Uterus (tissue), 4 donors: Measurements from ENCODE around the gene TTC13. TPM values are rescaled to one million over a fixed set of nuclear protein-coding genes. Genes with fewer than 3 reads are reported as not detected.

Source experiments
- DNase-seq, 2 donors: peaks; one replicate each; pipeline ENCODE4 v3.0.0-alpha.2; 2019 to 2020
- H3K27ac ChIP-seq, 2 donors: fragments of 200-600 bp; sonication (generic); 1 replicate in 1 of 2; 2 replicates in 1 of 2; pipeline ENCODE4 v1.5.1; 2016 to 2018
- H3K27me3 ChIP-seq, 2 donors: fragments of 200-600 bp; sonication (generic); one replicate each; pipeline ENCODE4 v1.5.1; 2018 to 2019; ENCODE audit warnings: control low read depth in 1 of 2
- H3K36me3 ChIP-seq, 2 donors: fragments of 200-600 bp; sonication (generic); one replicate each; pipeline ENCODE4 v1.5.1; 2019; ENCODE audit warnings: control low read depth in 1 of 2
- H3K4me1 ChIP-seq, 2 donors: fragments of 200-600 bp; sonication (generic); one replicate each; pipeline ENCODE4 v1.5.1; 2018 to 2019; ENCODE audit warnings: control low read depth in 1 of 2
- H3K4me3 ChIP-seq, 2 donors: fragments of 200-600 bp; sonication (generic); 1 replicate in 1 of 2; 2 replicates in 1 of 2; pipeline ENCODE4 v1.5.1; 2018 to 2019; ENCODE audit warnings: mild to moderate bottlenecking in 1 of 2
- H3K9me3 ChIP-seq, 2 donors: fragments of 200-600 bp; sonication (generic); one replicate each; pipeline ENCODE4 v1.5.1; 2019; ENCODE audit warnings: control low read depth in 1 of 2
- CTCF ChIP-seq, 4 experiments: fragments of 200-600 bp in 2 of 4; fragments of 450-650 bp in 2 of 4; sonication (generic) in 2 of 4; IDR thresholded peaks; one replicate each; pipeline ENCODE4 v1.5.1; 2016 to 2019; ENCODE audit warnings: antibody characterized with exemption in 4 of 4, mild to moderate bottlenecking in 2 of 4, moderate library complexity in 1 of 4
- POLR2A ChIP-seq, 2 donors: fragments of 450-650 bp; IDR thresholded peaks; one replicate each; pipeline ENCODE4 v1.6.1; 2016; ENCODE audit warnings: antibody characterized with exemption in 2 of 2, mild to moderate bottlenecking in 1 of 2, moderate library complexity in 1 of 2
- intact Hi-C: fragments of 100-400 bp; cut with DNase I; formaldehyde crosslinking; loops from one replicate; pipeline ENCODE4 v1.15.1; 2023; ENCODE audit warnings: low total_unique reads
- total RNA-seq, 4 donors: library from RNA; depleted of rRNA in 3 of 4; stranded (reverse); fragments of >200 nt in 3 of 4; gene quantifications; one replicate each; pipeline versions ENCODE4 v1.1.0 to v1.2.4, GENCODE V29; 2014 to 2023
- donor health status: DM: yes; HTN: yes; CAD: no.

TTC13 gene
- total RNA-seq, 4 donors from 2014 or later = 6.9 to 49.1 (median 30.0) TPM

- no peaks in the 10 kb centered on the region for H3K27me3 ChIP-seq
- DNase-seq = no peak
- H3K4me3 ChIP-seq = no peak overlapping the region
- no peaks in the 10 kb centered on the region for H3K36me3 ChIP-seq
- intact Hi-C loops = no loop called here
- H3K27ac ChIP-seq = no peak overlapping the region
- no peaks in the 10 kb centered on the region for H3K9me3 ChIP-seq
- no peaks in the 10 kb centered on the region for H3K4me1 ChIP-seq
- TF ChIP-seq CTCF (IDR thresholded peaks at IDR 0.05) (no peak), POLR2A (IDR thresholded peaks at IDR 0.05) (no peak)
Observed at GRCh38 chr1:230965535-230965934, 13.1 kb downstream of the TTC13 start.

GRCh38 chr1:230964896-230965295, 13.8 kb downstream of the TTC13 start:
- Histone ChIP-seq H3K27me3 (no peaks in the 10 kb centered on the region), H3K4me1 (no peaks in the 10 kb centered on the region), H3K9me3 (no peaks in the 10 kb centered on the region), H3K36me3 (no peaks in the 10 kb centered on the region), H3K4me3 (no peak overlapping the region), H3K27ac (no peak overlapping the region)
- DNase-seq = no peak
- intact Hi-C loops = no loop called here
- TF ChIP-seq POLR2A (IDR thresholded peaks at IDR 0.05) (no peak), CTCF (IDR thresholded peaks at IDR 0.05) (no peak)

- H3K4me3 ChIP-seq = no peak overlapping the region
- no peaks in the 10 kb centered on the region for H3K27me3 ChIP-seq
- intact Hi-C loops = no loop called here
- H3K27ac ChIP-seq = no peak overlapping the region
- H3K36me3 ChIP-seq = no peaks in the 10 kb centered on the region
- no peak for DNase-seq
- no peak for TF ChIP-seq CTCF (IDR thresholded peaks at IDR 0.05)
- TF ChIP-seq POLR2A (IDR thresholded peaks at IDR 0.05) = no peak
- no peaks in the 10 kb centered on the region for H3K9me3 ChIP-seq
- H3K4me1 ChIP-seq = no peaks in the 10 kb centered on the region
Observed at GRCh38 chr1:230958370-230958769, 20.3 kb downstream of the TTC13 start.

GRCh38 chr1:230957580-230957989, 21.1 kb downstream of the TTC13 start:
- TF ChIP-seq POLR2A (IDR thresholded peaks at IDR 0.05) (no peak), CTCF (IDR thresholded peaks at IDR 0.05) (no peak)
- no peak overlapping the region for H3K27ac ChIP-seq
- H3K27me3 ChIP-seq = no peaks in the 10 kb centered on the region
- H3K4me1 ChIP-seq = no peaks in the 10 kb centered on the region
- DNase-seq = no peak
- H3K36me3 ChIP-seq = no peaks in the 10 kb centered on the region
- intact Hi-C loops = no loop called here
- no peaks in the 10 kb centered on the region for H3K9me3 ChIP-seq
- no peak overlapping the region for H3K4me3 ChIP-seq

- no peaks in the 10 kb centered on the region for H3K36me3 ChIP-seq
- H3K4me3 ChIP-seq = no peak overlapping the region
- H3K4me1 ChIP-seq = no peaks in the 10 kb centered on the region
- no peak for DNase-seq
- TF ChIP-seq POLR2A (IDR thresholded peaks at IDR 0.05) = no peak
- TF ChIP-seq CTCF (IDR thresholded peaks at IDR 0.05) = no peak
- H3K27me3 ChIP-seq = no peaks in the 10 kb centered on the region
- H3K27ac ChIP-seq = no peak overlapping the region
- no peaks in the 10 kb centered on the region for H3K9me3 ChIP-seq
- intact Hi-C loops = no loop called here
Observed at GRCh38 chr1:230950404-230950803, 28.3 kb downstream of the TTC13 start.
